IPS-15b (cell line): ENCODE measurements around the gene IQCF5.
"Not testable (repeated sequence)": the region's sequence is repeated elsewhere in the genome, so short reads cannot be mapped to it uniquely, and the experiment has no call there.

ENCODE experiments used
- H3K27me3 ChIP-seq: one replicate; pipeline ENCODE4 v1.6.1; 2013; ENCODE audit warnings: low read length; ENCODE audit not compliant: control insufficient read depth, insufficient read depth
- H3K36me3 ChIP-seq: one replicate; pipeline ENCODE4 v1.6.1; 2013; ENCODE audit warnings: low read length; ENCODE audit not compliant: control insufficient read depth, insufficient read depth
- H3K4me1 ChIP-seq: one replicate; pipeline ENCODE4 v1.6.1; 2013; ENCODE audit warnings: mild to moderate bottlenecking, low read length; ENCODE audit not compliant: control insufficient read depth, insufficient read depth
- H3K4me3 ChIP-seq: one replicate; pipeline ENCODE4 v1.5.1; 2013; ENCODE audit warnings: low read depth, low read length
- H3K9ac ChIP-seq: one replicate; pipeline ENCODE4 v1.6.1; 2013; ENCODE audit warnings: low read depth, mild to moderate bottlenecking, low read length
- H3K9me3 ChIP-seq: one replicate; pipeline ENCODE4 v1.6.1; 2013; ENCODE audit warnings: mild to moderate bottlenecking, low read length; ENCODE audit not compliant: control insufficient read depth, insufficient read depth

IQCF5 gene

GRCh38 chr3:51875501-51875900 lies at the start of gene IQCF5:
IQCF5 (minus strand) TSS chr3:51875601; CDS start chr3:51875531, 70 bp downstream.
- Histone ChIP-seq H3K36me3 (no peaks in the 10 kb centered on the region), H3K4me3 (no peak within 1 kb of the TSS), H3K9ac (no peak within 1 kb of the TSS), H3K27me3 (no peaks in the 10 kb centered on the region), H3K4me1 (no peaks in the 10 kb centered on the region), H3K9me3 (no peaks in the 10 kb centered on the region)

GRCh38 chr3:51921081-51921578 lies 45.7 kb upstream of the IQCF5 start:
- no peak overlapping the region for H3K4me3 ChIP-seq
- no peaks in the 10 kb centered on the region for H3K9me3 ChIP-seq
- H3K4me1 ChIP-seq = no peaks in the 10 kb centered on the region
- no peaks in the 10 kb centered on the region for H3K27me3 ChIP-seq
- H3K36me3 ChIP-seq = no peaks in the 10 kb centered on the region
- H3K9ac ChIP-seq = no peak overlapping the region

GRCh38 chr3:51916418-51916817 lies 41.0 kb upstream of the IQCF5 start:
- Histone ChIP-seq H3K4me3 (no peak overlapping the region), H3K9me3 (no peaks in the 10 kb centered on the region), H3K4me1 (no peaks in the 10 kb centered on the region), H3K9ac (no peak overlapping the region), H3K36me3 (no peaks in the 10 kb centered on the region), H3K27me3 (no peaks in the 10 kb centered on the region)

- no peak overlapping the region for H3K4me3 ChIP-seq
- H3K9me3 ChIP-seq = no peaks in the 10 kb centered on the region
- no peaks in the 10 kb centered on the region for H3K27me3 ChIP-seq
- H3K4me1 ChIP-seq = no peaks in the 10 kb centered on the region
- H3K9ac ChIP-seq = no peak overlapping the region
- H3K36me3 ChIP-seq = no peaks in the 10 kb centered on the region
These were observed 32.6 kb upstream of the IQCF5 start for GRCh38 chr3:51908026-51908425.

- Histone ChIP-seq H3K4me1 (peaks cover 3% of the 10 kb centered on the region), H3K4me3 (no peak overlapping the region), H3K9ac (no peak overlapping the region), H3K36me3 (no peaks in the 10 kb centered on the region), H3K9me3 (no peaks in the 10 kb centered on the region), H3K27me3 (no peaks in the 10 kb centered on the region)
These were observed 28.8 kb upstream of the IQCF5 start for GRCh38 chr3:51904034-51904823.

GRCh38 chr3:51902361-51902760 lies 27.0 kb upstream of the IQCF5 start:
- H3K9me3 ChIP-seq, H3K9ac ChIP-seq, H3K4me1 ChIP-seq, H3K36me3 ChIP-seq, H3K4me3 ChIP-seq, H3K27me3 ChIP-seq: not testable (repeated sequence)

- H3K4me1 ChIP-seq, H3K9ac ChIP-seq, H3K9me3 ChIP-seq, H3K36me3 ChIP-seq, H3K4me3 ChIP-seq, H3K27me3 ChIP-seq: not testable (repeated sequence)
These were observed 24.6 kb upstream of the IQCF5 start for GRCh38 chr3:51900043-51900442.

GRCh38 chr3:51897391-51897790 lies 22.0 kb upstream of the IQCF5 start:
- no peak overlapping the region for H3K4me3 ChIP-seq
- H3K9me3 ChIP-seq = no peaks in the 10 kb centered on the region
- peaks cover 7% of the 10 kb centered on the region for H3K4me1 ChIP-seq
- H3K9ac ChIP-seq = no peak overlapping the region
- no peaks in the 10 kb centered on the region for H3K36me3 ChIP-seq
- H3K27me3 ChIP-seq = no peaks in the 10 kb centered on the region

GRCh38 chr3:51896607-51897305 lies 21.4 kb upstream of the IQCF5 start:
- H3K36me3 ChIP-seq = no peaks in the 10 kb centered on the region
- H3K9ac ChIP-seq = no peak overlapping the region
- H3K9me3 ChIP-seq = no peaks in the 10 kb centered on the region
- peaks cover 7% of the 10 kb centered on the region for H3K4me1 ChIP-seq
- H3K27me3 ChIP-seq = no peaks in the 10 kb centered on the region
- no peak overlapping the region for H3K4me3 ChIP-seq

GRCh38 chr3:51894939-51895338 lies 19.5 kb upstream of the IQCF5 start:
- no peaks in the 10 kb centered on the region for H3K36me3 ChIP-seq
- peaks cover 4% of the 10 kb centered on the region for H3K4me1 ChIP-seq
- H3K9me3 ChIP-seq = no peaks in the 10 kb centered on the region
- no peaks in the 10 kb centered on the region for H3K27me3 ChIP-seq
- no peak overlapping the region for H3K4me3 ChIP-seq
- H3K9ac ChIP-seq = no peak overlapping the region

GRCh38 chr3:51894391-51894790 lies 19.0 kb upstream of the IQCF5 start:
- H3K36me3 ChIP-seq = no peaks in the 10 kb centered on the region
- no peak overlapping the region for H3K9ac ChIP-seq
- H3K4me1 ChIP-seq = peaks cover 4% of the 10 kb centered on the region
- no peak overlapping the region for H3K4me3 ChIP-seq
- no peaks in the 10 kb centered on the region for H3K27me3 ChIP-seq
- H3K9me3 ChIP-seq = no peaks in the 10 kb centered on the region
